ENCODE data around the gene NXN.

DNA sequence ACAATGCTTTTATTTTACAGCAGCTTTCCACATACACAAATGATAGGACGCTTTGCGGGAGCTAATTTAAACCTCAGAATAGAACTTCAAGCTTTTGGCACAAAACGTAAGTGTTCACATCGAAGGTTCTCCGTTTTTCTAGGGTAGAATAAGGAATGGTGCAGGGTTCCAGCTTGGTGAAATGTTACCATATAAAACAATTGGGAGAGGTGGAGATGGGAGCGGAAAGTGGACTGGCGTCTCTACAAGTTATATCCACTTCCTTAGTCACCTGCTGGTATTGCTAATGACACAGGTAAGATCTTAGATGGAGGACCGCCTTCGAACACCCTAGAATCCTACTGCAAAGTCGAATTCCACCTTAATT, 1.7 kb upstream of the NXN start:
- TF ChIP-seq GATA2 (IDR thresholded peaks at IDR 0.05; ENCODE audit: low read depth, low read length) (no peak), GATA3 (IDR thresholded peaks at IDR 0.05; ENCODE audit: low read depth, low read length) (no peak)
